ENCODE data around the gene SPAG17.

SPAG17 gene

DNA sequence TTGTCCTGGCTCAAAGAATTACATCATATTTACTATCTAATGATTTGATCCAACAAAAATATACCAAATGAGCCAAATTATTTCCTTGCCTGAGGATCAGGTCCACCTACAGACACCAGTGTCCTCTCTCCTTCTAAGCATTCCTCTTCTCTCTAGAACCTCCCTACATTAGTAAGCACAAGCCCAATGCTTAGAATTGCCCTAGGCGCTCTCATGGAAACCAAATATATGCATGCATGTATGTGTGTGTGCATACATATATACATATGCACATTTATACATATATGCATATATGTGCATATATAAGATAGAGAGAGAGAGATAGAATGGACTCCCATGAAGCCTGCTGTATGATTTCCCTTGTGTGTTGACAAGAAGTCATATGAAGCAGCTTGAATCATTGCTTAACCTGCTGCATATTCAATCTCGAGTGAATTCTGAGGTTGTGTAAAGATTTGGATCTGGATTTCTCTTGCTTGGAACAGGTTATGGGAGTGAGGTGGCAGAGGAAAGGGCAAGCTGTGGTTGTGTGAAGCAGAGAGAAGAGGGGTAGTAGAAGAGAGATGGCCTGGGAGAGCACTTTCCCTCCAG, 66.1 kb downstream of the SPAG17 start:
- DNase-seq (ENCODE audit: low read depth in 3 of 3): no peak

- no peak for DNase-seq (ENCODE audit: low read depth in 3 of 3)
These were observed 66.6 kb downstream of the SPAG17 start for GRCh38 chr1:118118469-118118868.

- no peak for DNase-seq (ENCODE audit: low read depth in 3 of 3)
These were observed 67.5 kb downstream of the SPAG17 start for GRCh38 chr1:118117521-118117920.

DNA sequence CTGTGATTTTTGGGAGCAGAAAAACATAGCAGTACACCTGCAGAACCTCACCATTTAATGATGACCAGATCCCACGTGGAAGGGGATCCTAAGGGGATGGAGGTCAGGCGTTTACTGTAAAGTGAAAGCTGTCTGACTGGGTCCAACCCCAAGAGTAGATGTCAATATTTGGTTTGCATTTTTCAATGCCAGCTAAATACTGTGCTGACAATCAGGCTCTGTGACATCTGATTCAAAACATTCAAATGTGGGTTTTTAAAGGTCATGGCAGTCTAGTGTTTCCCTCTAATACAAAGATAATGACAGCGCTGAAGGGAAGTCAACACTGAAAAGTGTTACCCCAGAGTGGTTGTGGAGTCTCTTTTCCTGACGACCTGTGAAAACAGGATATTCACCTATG, 68.1 kb downstream of the SPAG17 start:
- DNase-seq (ENCODE audit: low read depth in 3 of 3): no peak

DNA sequence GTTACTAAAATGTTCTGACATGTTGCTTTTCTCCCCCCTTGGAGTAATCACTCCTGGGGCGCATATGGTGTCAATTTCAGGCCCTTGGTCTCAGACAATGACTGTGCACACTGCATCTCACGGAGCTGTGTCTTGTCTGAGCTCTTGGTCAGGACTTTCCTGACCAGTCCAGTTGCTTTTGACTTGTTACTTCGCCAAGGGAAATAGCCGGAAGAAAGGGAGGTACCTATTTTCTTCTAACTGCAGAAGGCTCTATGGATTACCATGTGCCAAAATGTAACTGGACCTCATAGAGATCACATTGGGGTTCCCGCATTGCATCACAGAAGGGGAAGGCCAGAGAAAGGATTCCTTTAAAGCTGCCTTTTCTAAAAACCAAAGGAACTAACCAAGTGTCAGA, 68.6 kb downstream of the SPAG17 start:
- DNase-seq (ENCODE audit: low read depth in 3 of 3): no peak

DNA sequence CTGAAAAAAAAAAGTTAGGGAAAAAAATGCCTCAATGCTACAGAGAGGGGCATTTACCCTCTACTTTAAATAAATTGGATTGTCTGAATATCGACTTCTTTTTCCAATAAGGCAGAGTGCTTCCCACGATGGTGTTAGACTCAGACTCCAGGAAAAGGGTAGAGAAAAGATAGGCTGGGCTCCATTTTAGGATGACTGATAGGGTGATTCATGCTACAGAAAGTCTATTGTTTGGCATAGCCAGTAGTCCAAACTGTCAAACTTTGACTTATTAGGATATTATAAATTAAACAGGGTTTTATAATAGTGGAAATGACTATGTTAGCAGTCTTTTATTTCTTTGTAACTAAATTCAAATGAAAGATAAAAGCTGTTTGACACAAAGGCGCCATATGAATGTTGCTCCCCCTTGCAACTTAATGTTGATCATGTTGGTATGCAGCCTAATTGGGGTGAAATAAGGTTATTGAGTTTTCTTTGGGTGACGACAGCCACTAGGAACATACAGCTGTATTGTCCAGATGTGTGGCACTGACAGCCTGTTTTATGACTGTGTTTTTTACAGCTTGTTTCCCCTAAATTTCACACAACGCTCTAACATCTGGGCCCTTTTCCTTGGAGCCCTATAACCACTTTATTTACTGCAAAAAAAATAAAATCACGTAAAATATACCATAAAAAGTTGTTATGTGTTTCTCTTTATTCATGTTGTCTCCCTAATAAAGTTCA, 69.3 kb downstream of the SPAG17 start:
- no peak for DNase-seq (ENCODE audit: low read depth in 3 of 3)

GRCh38 chr1:118113261-118113660, 71.8 kb downstream of the SPAG17 start:
- no peak for DNase-seq (ENCODE audit: low read depth in 3 of 3)

DNA sequence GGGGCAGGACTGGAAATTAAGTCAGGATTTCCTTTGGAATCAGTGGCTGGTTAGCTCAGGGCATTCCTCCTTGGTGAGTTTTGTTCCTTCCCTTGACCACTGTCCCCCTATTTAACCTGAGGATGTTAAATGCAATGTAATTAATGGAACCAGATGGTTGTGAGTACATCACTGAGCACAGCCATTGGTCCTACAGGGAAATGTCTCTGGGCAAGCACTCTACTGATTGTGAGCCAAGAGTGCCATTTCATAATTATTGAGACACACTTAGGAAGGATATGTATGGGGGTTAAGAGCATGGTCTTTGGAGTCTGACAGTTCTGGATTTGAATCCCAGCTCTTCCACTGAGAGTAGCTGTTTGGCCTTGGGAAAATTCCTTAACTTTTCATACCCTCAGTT, 74.4 kb downstream of the SPAG17 start:
- no peak for DNase-seq (ENCODE audit: low read depth in 3 of 3)

DNA sequence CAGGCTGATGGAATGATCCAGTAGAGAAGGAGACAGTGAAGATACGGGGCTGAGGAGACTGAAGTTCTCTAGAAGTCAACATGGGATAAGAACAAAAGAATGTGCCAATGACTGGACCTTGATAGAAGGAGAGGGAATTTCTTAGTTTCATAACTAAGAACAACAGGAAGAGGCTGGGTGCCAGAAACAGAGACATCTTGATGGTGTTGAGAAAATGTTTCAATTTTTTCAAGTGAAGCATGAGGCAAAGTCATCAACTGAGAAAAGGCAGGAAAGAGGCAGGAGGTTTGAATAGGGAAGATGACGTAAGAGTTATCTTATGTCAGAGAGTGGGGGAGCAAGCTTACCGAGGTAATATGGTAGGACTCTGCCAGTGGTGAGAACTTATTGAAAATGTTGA, 80.1 kb downstream of the SPAG17 start:
- DNase-seq (ENCODE audit: low read depth in 3 of 3): no peak

DNA sequence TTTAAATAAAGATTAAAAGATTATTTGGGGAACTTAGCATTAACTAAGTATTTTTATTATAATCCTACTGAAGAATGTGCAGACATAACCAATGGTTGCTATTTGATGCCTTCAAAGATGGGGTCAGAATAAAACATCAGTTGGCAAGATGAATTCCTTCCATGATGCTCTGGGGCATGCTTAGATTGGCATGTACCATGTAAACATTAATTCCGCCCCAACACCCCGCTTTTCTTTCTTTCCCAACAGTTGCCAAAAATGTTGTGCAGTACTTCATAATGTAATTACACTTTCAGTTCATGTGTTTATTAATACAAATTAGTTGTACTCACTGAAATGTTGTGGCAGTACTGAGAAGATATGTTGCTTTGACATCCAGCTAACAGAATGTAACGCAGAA, 82.6 kb downstream of the SPAG17 start:
- DNase-seq (ENCODE audit: low read depth in 3 of 3): no peak

- no peak for DNase-seq (ENCODE audit: low read depth in 3 of 3)
These were observed 83.0 kb downstream of the SPAG17 start for GRCh38 chr1:118101999-118102398.

- DNase-seq (ENCODE audit: low read depth in 3 of 3): no peak
These were observed 83.5 kb downstream of the SPAG17 start for GRCh38 chr1:118101515-118101844.

- no peak for DNase-seq (ENCODE audit: low read depth in 3 of 3)
These were observed 84.1 kb downstream of the SPAG17 start for GRCh38 chr1:118100686-118101514.

DNA sequence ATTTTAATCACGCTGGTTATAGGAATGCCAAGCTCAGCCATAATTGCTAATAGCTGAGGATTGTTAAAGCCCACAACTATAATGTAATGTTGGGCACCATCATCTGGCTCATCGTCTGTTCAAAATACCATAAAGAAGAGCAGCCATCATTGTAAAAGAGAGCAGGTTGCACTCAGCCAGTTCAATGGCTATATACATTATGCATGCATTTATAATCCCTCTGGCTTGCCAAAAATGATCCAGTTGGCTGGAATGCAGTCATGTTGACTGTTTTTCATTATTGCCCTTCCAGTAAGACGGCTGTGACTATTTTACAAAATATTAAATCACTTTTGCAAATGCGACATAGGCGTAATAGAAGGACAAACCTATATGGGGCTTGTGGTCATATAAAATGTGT, 85.3 kb downstream of the SPAG17 start:
- no peak for DNase-seq (ENCODE audit: low read depth in 3 of 3)

GRCh38 chr1:118097622-118098348, 87.2 kb downstream of the SPAG17 start:
- no peak for DNase-seq (ENCODE audit: low read depth in 3 of 3)

DNA sequence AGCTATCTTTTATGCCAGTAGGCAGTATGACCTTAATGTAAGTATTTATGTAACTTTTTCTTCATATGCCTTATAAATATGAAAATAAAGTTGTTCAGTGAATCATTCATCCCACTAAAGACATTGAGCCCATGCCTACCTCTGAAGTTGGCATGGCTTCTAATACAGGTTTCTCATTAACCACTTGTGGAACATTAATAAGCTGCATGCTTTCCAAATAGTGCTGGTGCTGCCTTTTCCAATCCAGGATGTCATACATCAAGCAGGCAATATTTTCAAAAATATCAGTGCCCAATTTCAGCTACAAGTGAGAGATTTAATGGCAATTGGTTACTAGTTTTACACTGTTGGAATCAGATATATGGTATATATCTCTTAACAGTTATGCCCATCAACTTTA, 92.0 kb downstream of the SPAG17 start:
- no peak for DNase-seq (ENCODE audit: low read depth in 3 of 3)

- DNase-seq (ENCODE audit: low read depth in 3 of 3): no peak
These were observed 94.9 kb downstream of the SPAG17 start for GRCh38 chr1:118090130-118090529.

DNA sequence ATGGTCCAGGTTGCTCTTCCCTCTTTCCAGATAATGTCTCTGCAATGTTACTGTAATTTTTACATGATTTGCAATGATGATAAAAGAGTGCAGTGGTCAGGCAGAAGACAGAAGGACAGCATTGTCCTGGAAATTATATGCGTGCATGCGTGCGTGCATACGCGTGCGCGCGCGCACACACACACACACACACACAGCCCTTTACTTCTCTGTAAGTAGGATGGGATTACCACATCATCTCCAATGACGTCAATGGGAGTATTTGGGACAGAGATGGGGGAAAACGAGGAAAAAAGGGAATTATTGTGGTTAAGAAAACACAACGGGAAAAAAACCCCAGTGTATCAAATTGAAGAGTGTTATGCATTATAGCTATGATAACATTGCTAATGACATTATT, 99.7 kb downstream of the SPAG17 start:
- no peak for DNase-seq (ENCODE audit: low read depth in 3 of 3)

DNA sequence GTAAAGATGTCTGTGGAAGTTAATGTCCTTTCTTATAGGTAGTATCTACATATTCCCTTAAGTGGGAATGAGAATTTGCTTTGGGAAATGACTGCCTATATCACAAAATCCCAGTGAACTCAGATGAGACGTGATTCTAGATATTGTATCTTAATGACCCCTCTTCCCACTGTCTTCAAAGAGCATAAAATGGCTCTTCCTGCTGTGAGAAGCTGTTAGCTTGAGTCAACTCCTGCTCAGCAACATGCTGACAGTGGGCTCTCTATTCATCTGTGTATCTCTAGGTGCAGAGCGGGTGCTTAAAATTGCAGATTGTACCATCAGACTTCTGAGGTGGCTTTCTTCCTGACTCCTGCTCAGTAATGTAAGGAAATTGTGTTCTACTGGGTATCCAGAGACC, 100.6 kb downstream of the SPAG17 start:
- no peak for DNase-seq (ENCODE audit: low read depth in 3 of 3)

- no peak for DNase-seq (ENCODE audit: low read depth in 3 of 3)
These were observed 102.0 kb downstream of the SPAG17 start for GRCh38 chr1:118082984-118083383.

DNA sequence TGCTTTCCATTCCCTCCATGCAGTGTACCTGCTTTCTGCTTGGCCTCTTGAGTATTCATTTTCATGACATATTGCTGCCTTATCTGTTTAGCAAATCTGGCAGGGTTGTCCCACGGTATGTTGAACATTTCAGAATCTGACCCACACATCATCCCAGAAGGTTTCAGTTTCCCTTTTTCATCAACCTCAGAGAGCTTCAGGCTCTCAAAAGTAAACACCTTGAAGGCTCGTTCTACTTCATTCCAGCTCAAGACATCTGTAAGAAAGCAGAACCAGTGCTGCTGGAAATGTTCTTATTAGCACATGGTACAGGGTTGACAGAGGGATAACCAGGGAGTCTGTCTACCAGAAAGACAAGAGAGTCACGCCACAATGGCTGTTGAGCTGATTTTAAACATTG, 103.6 kb downstream of the SPAG17 start:
- DNase-seq (ENCODE audit: low read depth in 3 of 3): no peak

DNA sequence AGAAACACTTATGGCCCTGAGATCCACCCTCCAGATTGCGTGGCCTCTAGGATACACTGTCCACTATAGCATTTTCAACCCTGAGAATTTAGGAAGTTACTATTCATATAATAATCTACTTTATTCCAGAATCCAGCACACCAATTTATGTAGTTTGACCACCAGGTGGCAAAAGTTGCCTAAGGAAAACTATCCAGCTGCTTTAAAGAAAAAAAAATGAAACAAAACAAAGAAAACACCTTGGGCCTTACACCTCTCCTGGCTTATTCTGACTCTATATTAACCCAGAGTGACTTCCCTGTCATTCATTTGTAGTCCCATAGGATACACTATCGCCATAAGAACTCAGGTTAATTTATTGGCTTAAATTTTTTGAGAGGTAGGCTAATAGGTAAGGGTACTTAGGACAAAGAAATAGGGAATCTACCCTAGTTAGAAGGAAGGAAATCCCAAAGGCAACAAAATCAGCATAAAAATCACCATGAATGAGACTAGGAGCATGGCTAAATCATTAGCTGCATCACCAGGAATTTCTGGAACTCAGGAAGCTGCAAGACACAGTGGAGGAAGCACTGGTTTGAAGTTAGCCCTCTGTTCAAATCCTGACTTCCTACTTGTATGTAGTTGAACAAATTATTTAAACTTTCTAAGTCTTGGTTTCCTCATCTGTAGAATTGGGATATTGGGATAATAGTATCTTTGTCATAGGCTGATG, 107.5 kb downstream of the SPAG17 start:
- no peak for DNase-seq (ENCODE audit: low read depth in 3 of 3)
